SKM-1 treated with dmso at 0.1 percent for 144 hours (cell line): ENCODE measurements around the gene WT1.
A peak's percentile ranks its signal among the peaks of the same experiment; 100 is the strongest.

Experiments used
- DNase-seq: peaks from one replicate; lab custom pipeline; 2025; ENCODE audit not compliant: unreplicated experiment; lab: John Stamatoyannopoulos, UW

WT1 gene

GRCh38 chr11:32438866-32439489 is 3.6 kb upstream of the WT1 start:
- DNase-seq: no peak

GRCh38 chr11:32438346-32438865 is 3.1 kb upstream of the WT1 start:
- no peak for DNase-seq

DNA sequence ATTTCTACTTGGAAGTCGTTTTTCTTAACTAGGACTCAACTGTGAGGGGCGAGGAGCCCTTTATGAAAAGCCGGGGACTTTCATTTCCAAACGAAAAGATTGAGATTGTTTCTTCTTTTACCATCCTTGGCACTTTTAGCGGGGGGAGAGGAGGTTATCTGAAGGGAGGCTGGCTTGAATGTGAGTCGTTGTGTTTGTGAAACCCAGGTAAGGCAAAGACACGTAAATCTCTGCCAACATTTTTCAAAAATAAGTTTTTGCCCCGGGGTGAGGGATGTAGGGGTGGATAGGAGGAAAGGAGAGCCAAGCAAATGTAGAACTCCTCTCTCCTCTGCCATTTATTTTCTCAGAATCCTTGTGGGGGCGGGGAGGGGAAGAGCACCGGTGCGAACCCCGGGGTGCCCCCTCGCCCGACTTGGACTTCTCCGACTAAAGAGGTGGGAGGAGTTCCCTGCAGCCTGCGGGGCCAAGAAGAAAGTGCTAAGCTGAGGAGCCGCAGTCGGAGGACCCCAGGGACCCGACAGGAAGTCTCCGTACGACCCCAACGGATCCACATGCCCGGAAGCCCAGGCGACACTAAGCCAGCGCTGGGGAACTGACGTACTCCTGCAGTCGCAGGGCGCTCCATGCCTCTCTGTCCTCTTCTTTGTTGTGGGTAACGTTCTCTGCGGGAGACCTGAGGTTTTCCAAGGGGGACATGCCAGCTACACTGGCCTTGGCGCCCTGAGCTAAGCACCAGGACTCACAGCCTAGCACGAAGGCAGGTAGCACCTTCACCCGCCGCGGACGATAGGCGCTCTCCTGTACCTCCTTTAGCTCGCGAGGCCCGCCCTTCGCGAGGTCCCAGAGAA is 2.4 kb upstream of the WT1 start:
- no peak for DNase-seq

DNA sequence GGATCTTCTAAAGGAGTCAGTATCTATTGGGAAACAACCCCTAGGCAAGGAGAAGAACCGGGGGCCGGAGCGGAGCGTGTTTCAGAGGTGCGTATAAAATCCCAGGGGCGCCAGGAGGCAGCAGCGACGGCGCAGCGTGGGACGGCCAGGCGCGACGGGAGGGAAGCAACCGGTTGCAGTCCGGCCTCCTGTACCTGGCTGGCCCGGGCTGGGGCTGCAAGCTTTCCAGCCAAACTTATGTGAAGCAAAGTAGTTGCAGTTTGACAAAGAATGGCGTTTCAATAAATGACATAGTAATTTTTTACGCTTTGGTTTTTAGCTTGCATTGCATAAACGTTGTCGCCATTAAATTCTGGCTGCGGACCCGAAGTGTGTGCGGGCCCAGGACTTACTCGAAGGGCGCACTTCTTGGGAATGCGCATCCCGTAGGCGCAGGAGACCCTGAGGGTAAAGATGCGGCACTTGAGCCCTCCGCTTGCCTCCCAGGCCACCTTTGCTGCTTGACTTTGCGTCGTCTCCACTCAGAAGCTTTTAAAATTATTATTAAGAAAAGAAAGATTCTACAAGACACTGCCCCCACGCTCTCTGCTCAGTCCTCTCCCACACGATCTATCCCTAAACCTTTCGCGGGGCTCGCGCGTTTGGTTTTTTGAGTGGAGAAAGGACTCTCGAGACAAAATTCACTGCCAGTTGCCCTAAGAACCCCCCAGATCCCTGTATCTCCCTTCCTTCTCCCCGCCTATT is 1.6 kb upstream of the WT1 start:
- no peak for DNase-seq

- DNase-seq: no peak
Observed at GRCh38 chr11:32435942-32436750, 807 bp upstream of the WT1 start.

- peak; percentile 49 for DNase-seq
Observed at GRCh38 chr11:32435152-32435480, 223 bp downstream of the WT1 start.

DNA sequence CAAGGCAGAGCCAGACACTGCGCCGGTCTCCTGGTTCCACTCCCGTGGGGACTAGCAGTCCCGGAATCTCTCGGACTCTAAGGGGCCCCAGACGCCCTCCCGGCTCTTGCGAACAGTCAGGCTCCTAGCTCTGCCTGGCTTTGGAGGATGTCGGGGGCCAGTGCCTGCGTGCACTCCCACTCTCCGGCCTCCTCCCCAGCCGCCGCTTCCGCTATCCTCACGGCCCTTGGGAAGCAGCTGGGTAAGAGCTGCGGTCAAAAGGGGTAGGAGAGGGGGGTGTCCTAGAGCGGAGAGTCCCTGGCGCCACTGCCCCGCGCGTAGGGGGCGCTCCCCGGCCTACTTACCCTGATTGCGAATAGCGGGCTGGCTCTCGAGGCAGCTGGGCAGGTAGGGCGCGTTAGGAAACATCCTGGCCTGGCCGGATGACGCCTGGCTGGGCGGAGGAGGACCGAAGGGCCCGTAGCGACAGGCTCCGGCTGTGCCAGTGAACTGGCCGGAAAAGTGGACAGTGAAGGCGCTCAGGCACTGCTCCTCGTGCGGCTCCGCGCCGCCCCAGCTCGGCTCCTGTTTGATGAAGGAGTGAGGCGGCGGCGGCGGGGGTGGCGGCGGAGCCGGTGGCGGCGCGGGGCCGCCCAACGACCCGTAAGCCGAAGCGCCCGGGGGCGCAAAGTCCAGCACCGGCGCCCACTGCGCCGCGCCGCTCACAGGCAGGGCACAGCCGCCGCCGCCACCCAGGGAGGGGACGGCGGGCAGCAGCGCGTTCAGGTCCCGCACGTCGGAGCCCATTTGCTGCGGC is 785 bp downstream of the WT1 start:
- DNase-seq: peak; percentile 90

DNA sequence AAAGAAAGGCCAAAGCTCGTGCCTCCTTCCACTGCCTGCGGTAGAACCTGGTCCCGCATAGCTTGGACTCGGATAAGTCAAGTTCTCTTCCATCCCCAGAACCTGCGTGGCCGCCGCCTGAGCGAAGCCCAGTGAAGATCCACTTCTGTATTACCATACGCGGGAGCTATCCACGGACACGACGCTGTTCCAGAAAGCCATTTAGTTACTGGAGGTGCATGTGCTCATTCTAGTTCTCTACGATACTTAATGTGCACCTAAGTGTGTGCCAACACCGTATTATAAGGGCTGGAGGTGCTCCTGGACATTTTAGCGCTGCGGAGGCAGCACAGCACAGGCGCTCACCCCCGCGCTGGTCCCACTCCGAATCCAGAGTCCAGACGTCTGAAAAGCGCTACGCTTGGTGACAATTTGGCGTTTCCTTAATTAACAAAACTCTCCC is 1.4 kb downstream of the WT1 start:
- DNase-seq: no peak

- no peak for DNase-seq
Observed at GRCh38 chr11:32433101-32433913, 2.0 kb downstream of the WT1 start.

- no peak for DNase-seq
Observed at GRCh38 chr11:32432565-32432964, 2.8 kb downstream of the WT1 start.

DNA sequence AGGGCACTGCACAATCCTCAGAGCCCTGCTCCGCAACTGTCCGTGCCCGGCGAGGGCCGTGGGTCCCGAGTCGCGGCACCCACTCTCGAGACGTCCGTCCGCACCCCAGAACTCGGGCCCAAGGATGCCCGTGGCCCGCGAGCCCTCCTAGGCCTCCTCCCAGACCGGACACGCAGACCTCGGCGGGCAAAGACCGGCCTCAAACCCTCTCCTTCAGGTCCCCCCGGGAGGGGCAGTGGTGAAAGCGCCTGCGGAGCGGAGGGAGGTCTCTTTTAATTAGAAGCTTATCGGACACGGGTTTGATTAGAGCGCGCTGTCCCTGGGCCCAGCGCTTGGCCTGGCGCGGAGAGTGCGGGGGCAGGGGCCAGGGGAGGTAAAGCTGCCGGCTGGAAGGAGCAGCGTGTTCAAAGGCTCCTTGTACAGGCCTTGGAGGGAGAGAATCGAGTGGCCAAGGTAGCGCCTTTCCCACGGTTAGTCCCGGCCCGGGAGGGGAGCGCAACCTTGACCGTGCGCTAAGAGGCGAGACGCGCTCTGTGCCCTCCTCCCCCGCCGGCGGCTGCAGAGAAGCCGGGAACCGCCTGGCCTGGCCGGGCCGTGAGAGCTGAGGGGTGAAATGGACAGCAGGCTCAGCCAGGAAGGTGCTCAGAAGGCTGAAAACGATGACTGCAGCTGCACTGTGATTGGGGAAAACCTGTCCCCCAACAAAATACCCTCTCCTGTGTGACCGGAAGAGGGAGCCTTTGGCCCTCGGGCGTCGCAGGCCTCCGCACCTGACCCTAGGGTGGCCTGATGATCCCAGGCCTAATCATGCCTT is 4.6 kb downstream of the WT1 start:
- DNase-seq: no peak

GRCh38 chr11:32429477-32429876 is 5.9 kb downstream of the WT1 start:
- no peak for DNase-seq

DNA sequence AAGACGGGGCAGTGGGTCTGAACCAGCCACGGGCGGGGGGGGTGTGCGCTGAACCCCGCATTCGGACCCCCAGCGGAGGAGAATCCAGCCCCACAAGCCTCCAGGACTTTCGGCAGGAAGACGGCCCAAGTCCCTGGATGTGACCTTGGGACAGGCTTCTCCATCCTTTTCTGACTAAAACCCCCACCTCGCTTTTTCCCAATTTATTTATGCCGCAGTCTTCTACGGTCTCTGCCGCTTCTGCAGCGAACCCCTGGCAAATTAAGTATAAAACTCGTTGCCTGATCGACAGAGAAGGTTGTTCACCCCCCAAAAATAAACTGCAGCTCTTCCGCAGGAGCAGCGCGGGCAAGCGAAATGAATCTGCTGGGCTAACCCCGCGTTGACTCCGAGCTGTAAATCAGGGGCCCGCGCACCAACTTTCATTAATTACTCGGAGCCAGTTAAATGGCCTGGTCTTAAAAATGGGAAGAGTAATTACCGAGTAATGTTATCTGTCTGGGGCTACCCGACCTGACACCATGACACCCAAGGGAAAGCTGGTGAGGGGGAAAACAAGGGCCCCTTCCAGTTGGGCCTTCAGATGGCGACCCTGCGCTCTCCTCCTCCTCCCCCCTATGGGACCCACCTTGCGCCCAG is 6.6 kb downstream of the WT1 start:
- DNase-seq: no peak

GRCh38 chr11:32427935-32428664 is 7.2 kb downstream of the WT1 start:
- no peak for DNase-seq

- no peak for DNase-seq
Observed at GRCh38 chr11:32427616-32427934, 7.8 kb downstream of the WT1 start.

DNA sequence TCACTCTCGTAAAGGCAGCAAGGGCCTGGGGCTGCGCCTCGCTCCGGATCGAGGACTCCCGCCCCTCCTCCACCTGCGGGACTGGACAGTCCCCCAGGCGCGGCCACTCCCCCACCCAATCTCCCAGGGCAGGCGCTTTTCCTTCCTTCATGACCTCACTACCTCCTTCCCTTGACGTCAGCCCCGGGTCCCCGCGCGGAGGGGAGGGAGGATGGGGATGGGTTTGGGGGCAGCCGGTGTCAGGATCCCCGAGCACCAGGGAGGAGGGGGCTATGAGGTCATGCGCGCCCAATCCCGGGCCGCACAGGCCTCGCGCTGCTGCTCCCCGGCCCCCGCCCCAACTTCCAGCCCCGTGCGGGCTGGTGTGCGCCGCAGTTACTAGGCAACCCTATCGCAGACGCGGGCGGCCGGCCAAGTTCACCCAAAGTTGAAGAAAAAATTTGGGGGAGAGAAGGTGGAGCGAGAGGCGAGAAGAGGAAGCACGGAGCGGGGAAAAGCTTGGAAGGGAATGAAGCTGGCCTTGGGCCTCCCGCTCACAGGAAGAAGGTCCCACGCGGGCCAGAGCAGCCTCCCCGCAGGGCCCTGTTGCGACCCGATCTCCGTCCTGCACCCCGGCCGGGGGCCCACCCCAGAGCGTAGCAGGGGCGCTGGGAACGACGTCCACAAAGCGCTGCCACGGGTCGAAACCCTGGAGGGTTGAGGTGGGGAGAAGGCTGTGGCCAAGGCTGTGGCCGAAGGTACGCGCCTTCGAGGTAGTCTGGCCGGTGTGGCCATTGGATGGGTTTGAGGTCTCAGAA is 8.3 kb downstream of the WT1 start:
- no peak for DNase-seq

GRCh38 chr11:32426192-32426591 is 9.1 kb downstream of the WT1 start:
- no peak for DNase-seq
